ENCODE data around the gene IFI27L2.

DNA sequence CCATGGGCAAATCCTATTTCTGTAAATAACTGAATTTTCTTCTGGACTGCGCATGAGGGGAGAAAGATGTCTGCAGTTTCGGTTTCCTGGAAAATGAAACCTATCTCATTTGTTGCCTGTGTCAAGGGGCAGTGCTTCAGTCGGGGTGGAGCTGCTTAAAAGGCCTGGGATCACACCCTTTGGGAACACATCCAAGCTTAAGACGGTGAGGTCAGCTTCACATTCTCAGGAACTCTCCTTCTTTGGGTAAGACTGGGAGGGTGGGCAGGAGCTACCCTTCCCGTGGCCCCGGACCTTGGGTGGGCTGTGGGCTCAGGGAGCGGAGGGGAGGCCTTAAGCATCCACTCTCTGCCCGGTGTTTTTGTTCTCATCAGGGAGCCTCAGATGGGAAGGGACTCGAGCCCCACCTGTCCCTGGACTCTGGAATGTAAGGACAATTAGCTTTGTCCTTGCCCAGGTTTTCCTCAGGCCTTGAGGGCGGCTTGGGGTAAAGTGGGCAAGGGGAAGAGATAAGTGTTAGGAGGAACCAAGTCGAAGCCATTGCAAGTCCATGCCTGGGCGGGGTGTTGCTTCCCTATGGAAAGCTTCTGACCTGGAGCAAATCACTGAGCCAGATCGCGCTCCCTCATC lies 18.7 kb downstream of the IFI27L2 start, which contains the start of gene IFI27:
- TF ChIP-seq, protein P1, sequence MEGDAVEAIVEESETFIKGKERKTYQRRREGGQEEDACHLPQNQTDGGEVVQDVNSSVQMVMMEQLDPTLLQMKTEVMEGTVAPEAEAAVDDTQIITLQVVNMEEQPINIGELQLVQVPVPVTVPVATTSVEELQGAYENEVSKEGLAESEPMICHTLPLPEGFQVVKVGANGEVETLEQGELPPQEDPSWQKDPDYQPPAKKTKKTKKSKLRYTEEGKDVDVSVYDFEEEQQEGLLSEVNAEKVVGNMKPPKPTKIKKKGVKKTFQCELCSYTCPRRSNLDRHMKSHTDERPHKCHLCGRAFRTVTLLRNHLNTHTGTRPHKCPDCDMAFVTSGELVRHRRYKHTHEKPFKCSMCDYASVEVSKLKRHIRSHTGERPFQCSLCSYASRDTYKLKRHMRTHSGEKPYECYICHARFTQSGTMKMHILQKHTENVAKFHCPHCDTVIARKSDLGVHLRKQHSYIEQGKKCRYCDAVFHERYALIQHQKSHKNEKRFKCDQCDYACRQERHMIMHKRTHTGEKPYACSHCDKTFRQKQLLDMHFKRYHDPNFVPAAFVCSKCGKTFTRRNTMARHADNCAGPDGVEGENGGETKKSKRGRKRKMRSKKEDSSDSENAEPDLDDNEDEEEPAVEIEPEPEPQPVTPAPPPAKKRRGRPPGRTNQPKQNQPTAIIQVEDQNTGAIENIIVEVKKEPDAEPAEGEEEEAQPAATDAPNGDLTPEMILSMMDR (IDR thresholded peaks at IDR 0.05; ENCODE audit: low read depth, low read length): no peak
- TF ChIP-seq EZH2phosphoT487 (IDR thresholded peaks at IDR 0.05; ENCODE audit: low read depth): no peak

All from OCI-LY3 (cell line).